Measurements from ENCODE around the gene SORCS2.

SORCS2 gene

DNA sequence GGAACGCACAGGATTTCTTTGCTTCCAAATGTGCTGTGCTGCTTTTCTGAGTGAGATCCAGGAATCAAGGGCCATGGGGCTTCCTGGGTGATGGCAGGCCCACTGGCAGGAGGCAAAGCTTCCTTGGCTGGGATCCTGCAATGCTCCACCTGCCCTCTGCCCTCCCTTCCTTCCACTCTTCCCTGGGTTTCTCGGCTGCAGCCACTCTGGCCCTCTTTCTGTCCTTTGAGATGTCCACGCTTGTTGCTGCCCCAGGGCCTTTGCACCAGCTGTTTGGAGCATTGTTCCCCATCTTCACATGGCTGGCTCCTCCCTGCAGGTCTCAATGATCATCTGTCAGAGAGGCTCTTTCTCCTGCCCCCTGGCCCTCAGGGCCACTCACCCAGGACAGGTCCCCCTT, 163.5 kb downstream of the SORCS2 start:
- DNase-seq (ENCODE audit: low read depth in 2 of 2) = no peak

DNA sequence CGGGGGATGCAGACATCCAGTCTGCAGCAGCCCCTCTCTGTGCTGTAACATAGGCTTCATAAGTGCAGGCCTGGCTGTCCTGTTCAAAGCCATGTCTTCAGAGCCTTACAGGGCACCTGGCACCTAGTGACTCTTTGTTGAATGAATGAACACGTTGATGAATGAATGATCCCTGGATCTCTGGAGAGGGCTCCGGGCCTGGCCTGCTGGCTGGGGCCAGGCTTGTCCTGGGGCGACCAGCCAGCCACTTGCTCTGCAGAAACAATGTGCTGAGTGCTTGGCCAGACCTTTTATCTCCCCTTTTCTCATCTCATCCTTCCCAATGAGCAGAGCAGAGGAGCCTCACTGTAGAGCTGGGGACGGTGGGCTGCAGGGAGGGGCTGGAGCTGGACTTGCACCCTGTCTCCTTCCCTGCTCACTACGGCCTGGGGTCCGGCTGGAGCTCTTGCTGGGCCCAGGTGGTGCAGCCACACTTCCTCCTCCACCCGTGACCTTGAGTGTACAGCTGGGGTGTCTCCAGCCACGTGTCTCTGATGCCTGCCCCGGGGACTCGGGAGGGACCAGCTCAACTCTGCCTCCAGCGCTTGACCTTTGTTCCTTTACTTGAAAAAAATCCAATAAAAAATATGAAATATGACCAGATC, 164.5 kb downstream of the SORCS2 start:
- no peak for DNase-seq (ENCODE audit: low read depth in 2 of 2)

DNA sequence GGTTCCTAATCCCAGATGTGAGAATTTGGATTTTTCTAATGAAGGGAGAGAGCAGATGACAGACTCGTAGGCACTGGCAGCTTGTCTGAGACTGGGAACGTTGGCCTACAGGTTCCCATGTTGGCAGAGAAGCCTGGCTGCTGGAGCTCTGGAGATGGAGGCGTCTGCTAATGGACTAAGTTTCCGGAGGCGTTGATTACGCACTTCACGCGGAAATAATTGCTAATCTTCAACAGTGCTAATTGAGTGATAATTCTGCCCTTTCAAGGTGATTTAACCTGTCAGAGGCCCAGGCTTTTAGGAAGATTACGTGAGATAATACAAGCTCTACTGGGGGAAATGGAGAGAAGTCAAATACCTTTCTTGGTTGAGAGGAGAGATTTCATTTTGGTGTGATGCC, 165.0 kb downstream of the SORCS2 start:
- DNase-seq (ENCODE audit: low read depth in 2 of 2) = no peak

DNA sequence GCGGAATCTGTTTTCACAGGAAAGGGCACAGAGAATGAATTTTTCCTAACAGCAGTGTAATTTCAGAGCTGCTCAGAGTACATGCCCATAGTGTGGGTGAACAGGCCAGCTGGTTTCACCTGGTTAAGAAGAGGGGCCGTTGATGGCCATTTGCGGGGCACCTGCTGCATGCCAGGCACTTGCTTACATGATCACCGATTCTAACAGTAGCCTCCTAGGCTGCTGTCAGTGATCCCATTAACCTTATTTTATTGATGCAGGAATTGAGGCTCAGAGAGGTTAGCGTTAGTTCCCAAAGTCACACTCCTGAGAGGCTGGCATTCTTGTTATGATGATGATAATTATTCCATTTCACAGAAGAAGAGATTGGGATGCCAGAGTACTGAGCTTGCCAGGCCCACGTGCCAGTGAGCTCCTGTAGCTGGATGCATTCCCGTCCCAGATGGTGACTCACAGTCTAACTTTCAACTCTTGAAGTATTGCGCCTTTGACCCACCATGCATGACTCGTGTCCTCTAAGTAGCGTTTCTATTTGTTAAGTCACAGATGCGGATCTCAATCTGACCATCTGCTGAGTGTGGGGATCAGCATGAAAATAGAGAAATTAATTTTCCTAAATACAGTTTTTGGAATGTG, 165.9 kb downstream of the SORCS2 start:
- no peak for DNase-seq (ENCODE audit: low read depth in 2 of 2)

DNA sequence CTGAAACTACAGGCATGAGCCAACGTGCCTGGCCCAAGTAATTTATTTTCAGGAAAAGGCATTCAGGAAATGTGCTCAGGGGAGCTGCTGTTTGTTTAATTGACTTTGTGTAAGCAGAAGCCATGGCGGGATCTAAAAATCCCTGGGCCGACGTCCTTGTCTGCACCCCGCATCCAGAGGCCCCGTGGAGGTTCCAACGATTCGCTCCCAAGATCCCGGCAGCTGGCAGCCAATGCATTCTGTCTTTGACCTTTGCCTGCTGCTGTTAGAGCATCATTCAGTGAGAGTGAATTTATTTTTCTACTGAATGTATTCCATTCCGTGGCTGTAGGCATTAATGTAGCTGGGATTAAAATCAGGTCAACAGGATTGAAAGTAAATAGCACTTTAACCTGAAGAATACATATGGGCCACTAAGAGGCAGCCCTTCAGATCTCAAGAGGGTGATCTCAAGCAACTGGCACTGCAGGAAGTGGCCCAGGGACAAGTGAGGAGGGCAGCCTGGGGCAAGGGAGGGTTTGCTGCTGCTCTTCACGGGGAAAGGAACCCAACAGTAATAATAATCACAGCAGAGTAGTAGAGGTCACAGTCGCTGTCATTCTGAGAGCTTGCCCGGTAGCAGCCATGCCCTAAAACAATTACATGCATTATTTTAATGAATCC, 167.2 kb downstream of the SORCS2 start:
- DNase-seq (ENCODE audit: low read depth in 2 of 2) = no peak

DNA sequence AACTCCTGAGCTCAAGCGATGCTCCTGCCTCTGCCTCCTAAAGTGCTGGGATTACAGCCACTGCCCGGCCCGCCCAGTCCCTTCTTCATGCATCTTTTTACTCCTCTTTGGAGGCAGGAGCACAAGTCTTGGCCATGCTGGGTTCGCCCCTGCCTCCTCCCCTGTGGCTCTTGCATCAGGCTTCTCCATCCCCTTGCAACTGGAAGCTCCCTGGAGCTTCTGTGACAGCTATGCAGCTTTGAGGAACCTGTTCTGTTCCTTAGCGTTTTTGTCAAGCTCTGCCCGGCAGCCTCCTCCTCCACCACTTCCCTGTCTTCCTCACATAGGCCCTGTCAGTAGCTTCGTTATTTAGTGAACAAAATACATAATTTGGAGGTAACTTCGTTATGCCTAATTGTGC, 168.5 kb downstream of the SORCS2 start:
- no peak for DNase-seq (ENCODE audit: low read depth in 2 of 2)

DNA sequence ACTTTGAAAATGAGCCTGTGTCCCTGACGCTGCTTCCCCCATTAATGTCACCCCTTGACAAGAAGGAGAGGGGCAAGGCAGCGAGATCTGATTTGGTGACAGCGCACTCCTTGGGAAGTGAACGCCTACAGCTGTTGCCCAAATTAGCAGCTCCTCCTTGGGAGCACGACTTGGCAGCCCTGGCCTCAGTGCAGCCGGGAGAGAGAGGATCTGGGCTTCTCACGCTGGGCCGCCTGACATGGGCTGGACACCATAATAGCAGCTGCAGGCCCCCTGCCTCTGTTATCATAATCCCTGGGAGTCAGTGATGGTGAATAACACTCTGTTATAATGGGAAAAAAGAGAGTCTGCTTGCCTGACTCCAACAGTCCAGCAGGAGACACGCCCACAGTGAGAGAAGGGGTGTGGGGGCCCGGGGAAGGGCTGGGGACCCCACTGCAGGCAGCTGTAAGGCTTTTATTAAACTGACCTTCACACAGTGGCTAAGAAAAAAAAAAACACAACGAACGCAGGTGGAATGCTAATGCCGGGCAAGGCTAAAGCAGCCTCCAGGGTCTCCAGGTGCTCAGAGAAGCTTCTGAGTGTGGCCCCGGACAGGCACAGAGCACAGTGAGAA, 169.1 kb downstream of the SORCS2 start:
- DNase-seq (ENCODE audit: low read depth in 2 of 2) = no peak

DNA sequence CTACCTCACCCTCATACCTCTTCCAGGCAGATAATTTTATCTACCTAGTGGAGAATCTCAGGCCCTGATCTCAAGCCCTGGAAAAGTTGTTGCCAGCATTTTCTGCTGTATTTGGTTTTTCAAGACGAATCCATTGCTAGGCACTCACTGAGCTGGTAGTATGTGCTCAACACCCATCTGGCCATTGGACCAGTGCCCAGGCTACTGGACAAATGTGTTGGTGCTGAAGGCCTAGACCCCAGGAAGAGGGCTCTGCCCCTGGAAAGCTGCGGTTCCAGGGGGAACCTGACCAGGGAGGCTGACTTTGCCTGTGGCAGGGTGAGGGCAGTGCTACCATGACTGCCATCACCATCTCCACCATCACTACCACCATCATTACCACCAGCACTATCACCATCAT, 170.0 kb downstream of the SORCS2 start:
- no peak for DNase-seq (ENCODE audit: low read depth in 2 of 2)

DNA sequence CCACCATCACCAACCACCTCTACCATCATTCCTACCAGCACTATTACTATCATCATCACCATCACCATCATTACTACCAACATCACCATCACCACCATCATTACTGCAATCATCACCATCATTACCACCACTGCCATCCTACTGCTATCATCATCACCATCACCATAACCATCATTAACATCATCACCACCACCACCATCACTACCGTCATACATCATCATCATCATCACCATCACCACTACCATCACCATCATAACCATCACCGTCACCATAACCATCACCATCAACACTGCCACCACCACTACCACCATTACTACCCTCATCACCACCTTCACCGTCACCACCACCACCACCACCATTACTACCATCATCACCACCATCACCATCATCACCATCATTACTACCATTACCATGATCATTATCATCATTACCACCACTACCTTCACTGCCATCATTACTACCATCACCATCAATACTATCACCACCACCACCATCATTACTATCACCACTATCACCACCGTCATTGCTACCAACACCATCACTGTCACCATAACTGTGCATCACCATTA, 170.6 kb downstream of the SORCS2 start:
- no peak for DNase-seq (ENCODE audit: low read depth in 2 of 2)

DNA sequence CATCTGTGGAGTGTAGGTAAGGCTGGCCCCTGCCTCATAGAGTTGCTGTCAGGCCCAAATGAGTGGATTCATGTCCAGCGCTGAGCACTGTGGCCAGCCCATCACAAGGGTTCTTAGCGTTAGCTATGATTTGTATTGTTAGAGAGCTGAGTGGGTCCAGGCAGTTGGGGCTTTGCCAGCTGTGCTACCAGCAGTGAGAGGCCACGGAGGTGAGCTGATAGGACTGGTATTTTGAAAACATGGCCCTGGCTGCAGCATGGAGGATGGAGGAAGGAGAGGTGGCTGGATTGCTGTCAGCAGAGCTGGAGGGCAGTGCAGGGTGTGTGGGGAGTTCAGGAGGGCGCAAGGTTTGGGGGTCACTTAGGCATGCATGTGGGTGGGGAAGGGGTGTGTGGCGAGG, 172.6 kb downstream of the SORCS2 start:
- DNase-seq (ENCODE audit: low read depth in 2 of 2) = no peak

DNA sequence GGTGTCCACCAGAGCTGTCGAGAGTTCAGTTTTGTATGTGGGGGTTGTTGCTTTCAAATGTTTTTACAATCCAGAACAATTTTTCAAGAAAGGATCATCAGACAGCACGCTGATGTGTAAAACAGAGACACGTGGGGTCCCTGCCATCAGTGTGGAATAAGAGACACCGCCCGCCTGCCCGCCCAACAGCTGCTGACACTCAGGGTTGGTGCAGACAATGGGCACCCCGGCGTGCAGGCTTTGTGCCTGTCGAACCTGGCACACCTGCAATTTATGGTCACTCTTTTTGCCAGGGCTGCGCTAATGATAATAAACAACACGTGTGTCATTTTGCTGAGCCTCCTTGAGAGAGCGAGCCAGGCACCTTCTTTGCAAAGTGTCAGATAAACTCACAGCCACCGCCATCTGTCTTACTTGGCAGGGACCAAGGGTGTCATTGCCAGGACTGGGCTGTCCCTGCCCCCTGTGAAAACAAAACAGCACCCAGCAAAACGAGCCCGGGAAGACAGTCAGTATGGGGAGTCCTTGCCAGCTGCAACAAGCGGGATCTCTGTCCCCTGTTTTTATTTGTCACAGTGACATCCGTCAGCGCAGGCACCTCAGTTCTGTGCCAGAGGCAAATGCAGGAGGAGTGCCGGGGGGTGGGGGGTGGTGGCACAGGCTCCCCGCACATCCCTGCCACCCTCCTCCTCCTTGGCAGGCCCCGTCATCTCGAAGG, 173.3 kb downstream of the SORCS2 start:
- DNase-seq (ENCODE audit: low read depth in 2 of 2) = no peak

DNA sequence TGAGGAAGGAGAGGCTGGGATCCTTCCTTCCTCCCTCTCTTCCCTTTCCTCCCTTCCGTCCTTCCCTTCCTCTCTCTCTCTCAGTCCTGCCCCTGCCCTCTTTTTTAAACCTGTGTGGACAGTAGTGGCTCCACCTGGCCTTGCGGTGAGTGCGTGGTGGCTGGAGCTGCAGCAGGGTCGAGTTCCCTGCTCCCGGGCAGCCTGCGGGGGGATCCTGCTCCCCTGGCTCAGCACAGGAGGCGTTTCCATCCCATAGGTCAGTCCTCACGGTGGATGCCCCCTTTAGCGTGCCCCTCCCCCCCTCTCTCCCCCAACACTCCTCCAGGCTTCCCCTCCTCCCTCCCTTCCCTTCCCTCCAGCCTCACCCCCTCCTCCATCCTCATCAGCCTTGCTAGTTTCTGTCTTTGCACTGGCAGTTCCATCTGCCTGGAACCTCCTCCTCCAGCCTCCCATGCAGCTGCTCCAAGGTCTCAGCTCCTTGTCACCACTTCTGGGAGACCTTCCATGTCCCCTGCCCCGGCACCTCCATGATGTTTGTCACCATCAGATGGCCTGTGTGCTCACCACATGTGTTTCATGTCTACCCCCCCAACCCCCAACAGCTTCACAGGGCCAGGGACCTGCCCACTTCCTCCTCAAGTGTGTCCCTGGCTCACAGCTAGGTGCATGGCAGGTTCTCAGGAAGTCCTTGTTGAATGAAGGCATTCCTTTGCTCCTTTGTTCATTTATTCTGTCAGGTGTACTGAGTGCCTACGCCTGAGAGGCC, 174.0 kb downstream of the SORCS2 start:
- no peak for DNase-seq (ENCODE audit: low read depth in 2 of 2)

DNA sequence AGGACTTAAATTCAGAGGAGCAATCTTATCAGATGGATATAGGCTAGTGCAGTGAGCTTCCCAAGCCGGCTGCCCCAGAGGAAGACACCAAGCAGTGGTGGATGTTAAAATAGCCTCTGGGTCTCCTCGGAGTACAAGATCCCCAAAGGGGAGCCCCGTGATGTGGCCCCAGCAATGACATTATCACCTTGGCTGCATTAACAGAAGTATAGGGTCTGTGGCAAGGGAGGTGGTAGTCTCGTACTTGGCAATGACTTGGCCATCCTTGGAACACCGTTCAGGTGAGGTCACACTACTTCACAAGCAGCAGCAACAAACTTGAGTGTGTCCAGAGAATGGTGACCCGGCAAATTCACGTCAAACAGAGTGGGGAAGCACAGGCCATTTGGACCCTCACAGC, 174.6 kb downstream of the SORCS2 start:
- no peak for DNase-seq (ENCODE audit: low read depth in 2 of 2)

DNA sequence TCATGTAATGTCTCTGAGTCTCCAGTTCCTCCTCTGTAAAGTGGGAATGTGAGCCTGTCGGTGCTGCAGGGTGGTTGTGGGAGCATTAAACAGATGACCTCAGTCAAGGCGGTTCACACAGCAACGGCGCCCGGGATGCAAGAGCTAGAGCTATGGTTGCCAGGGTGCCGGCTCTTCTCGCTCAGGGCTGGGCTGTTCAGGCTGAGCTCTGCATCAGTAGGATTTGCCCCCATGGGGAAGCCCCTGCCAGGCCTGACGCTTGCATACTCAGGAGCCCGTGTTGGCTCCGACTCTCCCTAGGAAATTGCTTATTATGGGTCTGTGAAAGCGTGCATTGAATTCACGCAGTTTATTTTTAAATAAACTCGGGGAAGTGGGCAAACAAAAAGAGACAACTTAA, 175.1 kb downstream of the SORCS2 start:
- no peak for DNase-seq (ENCODE audit: low read depth in 2 of 2)

DNA sequence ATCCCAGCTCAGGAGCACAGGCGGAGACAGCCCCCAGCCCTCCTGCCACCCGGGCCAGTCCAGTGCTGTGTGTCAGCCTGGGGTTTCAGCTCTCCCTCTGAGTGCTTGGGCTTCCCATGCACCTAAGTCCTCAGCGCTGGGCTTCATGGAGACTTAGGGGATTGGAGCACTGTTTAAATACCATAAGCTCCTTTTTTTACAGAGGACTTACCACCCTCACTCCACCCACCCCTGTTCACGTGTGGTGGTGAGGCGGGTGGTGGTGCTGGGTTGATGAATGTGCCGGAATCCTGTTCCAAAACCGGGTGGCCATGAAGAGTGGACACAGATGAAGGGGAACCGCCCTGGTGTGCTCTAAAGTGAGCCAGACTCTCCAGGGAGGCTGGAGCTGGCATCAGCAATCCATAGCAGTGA, 175.5 kb downstream of the SORCS2 start:
- DNase-seq (ENCODE audit: low read depth in 2 of 2) = no peak

DNA sequence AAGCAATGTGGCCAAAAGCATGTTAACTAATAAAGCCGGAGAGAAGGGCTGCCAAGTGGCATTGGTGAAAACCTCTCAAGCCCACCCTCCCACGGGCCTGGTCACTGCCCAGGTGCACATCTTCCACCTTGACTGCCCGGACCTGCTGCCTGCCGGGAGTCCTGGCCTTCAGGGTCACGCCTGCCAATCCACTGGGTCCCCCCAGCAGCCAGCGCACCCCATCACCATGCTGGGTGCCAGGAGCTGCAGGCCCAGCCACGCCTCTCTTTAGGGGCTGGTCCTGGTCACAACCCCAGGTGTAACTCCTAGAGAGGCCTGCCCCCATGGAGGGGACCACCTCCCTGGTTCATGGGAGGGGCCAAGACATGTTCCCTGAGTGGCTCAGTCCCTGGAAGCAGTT, 176.0 kb downstream of the SORCS2 start:
- no peak for DNase-seq (ENCODE audit: low read depth in 2 of 2)

DNA sequence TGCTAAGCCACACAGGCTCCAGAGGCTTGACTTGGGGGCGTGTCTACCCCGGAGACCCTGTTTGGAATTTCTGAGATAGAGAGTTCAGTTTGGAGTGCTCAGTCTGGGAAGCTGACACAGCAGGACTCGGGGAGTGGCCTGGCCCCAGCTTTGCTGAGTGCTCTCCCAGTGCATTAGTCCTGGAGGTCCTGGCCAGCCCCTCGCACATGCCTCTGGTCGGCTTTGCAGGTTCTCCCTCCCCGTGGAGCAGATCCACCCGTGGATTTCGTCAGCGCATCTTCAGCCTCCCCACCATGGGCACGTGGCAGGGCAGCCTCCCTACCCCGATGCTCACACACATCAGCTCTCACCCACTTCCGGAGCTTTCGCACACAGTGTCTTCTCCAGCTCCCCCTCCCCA, 177.2 kb downstream of the SORCS2 start:
- DNase-seq (ENCODE audit: low read depth in 2 of 2) = no peak

DNA sequence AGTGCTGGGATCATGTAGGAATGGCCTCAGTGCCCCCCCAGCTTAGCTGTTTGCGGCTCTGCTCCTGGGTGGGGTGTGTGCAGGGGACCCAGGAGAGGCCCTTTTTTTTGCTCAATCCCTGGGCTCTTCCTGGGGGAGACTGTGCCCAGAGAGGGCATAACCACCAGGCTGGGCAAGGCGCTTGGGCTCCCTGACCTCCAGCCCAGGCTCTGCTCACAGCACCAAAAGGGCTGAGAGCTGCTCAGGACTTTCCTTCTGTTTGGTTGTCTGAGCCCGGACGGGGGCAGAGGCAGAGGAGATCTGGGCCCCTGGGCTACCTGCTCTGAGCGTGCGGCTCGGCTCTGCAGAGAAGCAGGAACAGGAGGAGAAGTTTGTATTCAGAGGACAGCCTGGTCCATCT, 177.7 kb downstream of the SORCS2 start:
- DNase-seq (ENCODE audit: low read depth in 2 of 2) = no peak

DNA sequence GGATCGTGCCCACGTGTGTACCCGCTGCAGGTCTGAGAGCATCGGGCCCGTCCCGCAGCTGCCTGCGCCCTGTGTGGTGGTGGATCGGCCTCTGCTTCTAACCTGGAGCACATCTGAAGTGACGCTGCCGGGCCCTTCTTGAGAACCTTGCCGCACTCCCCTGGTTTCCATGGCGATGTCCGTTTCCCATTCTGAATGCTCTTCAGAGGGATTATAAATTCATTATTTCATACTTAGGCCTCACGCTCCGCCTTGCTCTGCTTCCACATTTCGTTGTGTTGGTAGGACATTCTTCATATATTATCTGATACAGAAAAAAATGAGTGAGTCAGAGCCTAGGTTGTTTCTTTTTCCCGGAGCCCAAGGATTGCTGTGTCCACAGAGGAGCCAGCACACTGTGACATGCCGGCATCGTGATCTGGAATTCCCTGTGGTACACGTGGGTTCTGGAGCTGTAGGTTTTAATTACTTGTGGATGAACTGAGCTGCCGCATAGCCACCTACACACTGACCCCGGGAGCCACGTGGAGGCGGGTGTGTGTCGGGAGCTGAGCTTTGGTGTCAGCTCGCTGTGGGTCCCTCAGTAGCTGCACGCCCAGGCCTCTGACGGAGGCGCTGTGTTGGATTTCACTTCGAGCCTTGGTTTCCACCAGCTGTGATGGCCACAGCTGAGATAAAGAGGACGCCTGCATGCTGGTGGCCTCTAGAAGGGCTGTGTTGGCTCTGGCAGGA, 179.0 kb downstream of the SORCS2 start:
- DNase-seq (ENCODE audit: low read depth in 2 of 2) = no peak

DNA sequence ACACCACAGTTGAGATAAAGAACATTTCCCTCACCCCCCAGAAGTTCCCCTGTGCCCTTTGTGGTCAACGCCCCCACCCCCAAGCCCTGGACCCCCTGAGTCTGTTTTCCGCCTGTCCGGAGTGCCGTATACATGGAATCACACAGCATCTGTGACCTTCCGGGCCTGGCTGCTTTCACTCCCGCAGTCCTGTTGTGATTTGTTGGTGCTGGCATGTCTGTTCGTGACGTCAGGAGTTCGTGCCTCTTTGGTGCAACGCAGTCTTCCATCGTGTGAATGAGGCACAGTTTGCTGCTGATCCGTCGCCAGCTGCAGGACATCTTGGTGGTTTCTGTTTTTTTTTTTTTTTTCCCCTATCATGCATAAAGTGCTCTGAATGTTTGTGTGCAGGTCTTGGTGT, 180.3 kb downstream of the SORCS2 start:
- DNase-seq (ENCODE audit: low read depth in 2 of 2) = no peak

DNA sequence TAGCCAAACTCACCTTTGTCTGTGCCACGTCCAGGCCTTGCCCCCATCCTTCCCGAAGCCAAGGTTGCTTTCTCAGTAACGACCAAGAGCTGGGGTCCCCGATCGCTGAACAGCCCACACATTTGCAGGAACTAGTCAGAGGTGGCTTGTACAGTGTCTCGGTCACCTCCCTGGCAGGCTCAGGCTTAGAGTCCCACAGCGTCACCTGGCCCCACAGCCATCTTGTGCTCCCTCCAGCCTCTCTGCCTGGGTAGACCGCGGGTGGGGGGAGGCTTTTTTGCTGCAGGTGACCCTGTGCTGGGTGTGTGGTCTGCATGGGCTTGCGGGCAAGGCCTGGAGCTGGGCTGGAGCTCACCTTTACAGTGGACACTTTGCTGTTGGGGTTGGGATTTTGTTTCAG, 182.2 kb downstream of the SORCS2 start:
- DNase-seq (ENCODE audit: low read depth in 2 of 2) = no peak
